ENCODE results near the gene SEMA5B. TPM values are rescaled to one million over a fixed set of nuclear protein-coding genes. Genes with fewer than 3 reads are reported as not detected.
A peak's percentile ranks its signal among the peaks of the same experiment; 100 is the strongest.

The SEMA5B gene
- total and polyA plus RNA-seq, 12 donors: 1.3 to 12.7 (median 7.4) TPM

GRCh38 chr3:123037015-123037375 lies 9.4 kb upstream of the SEMA5B start:
- Histone ChIP-seq H3K27me3 (no peaks in the 10 kb centered on the region), H3K36me3 (no peaks in the 10 kb centered on the region), H3K27ac (no peak overlapping the region), H3K4me1 (peaks cover 0 to 9% (median 0%) of the 10 kb centered on the region in 9 donors), H3K9me3 (no peaks in the 10 kb centered on the region), H3K4me3 (no peak overlapping the region)
- intact Hi-C loops (cut with DNase I): loop anchor here in 5 of 10 donors (10.0 kb wide), 3 partner anchors 168 to 282 kb away; partner anchors contain the start of gene SEC22A (in 1 of the 5)
- ATAC-seq (no peak), DNase-seq (no peak)
- WGBS, 2 donors: 67 to 90% methylated on average over 5 of the region's 5 CpGs
- TF ChIP-seq CTCF (IDR thresholded peaks at IDR 0.05): no peak

- Histone ChIP-seq H3K36me3 (no peaks in the 10 kb centered on the region), H3K27me3 (peaks cover 0 to under 1% (median 0%) of the 10 kb centered on the region in 7 donors), H3K27ac (no peak overlapping the region), H3K4me3 (no peak overlapping the region), H3K4me1 (peaks cover 0 to 9% (median 1%) of the 10 kb centered on the region in 9 donors), H3K9me3 (no peaks in the 10 kb centered on the region)
- DNase-seq (no peak), ATAC-seq (peak in 6 of 8 donors; percentile 26 to 88 (median 46))
- 60 to 64% methylated on average over 8 of the region's 8 CpGs for WGBS, 2 donors
- intact Hi-C loops (cut with DNase I): loop anchor here in 5 of 10 donors (10.0 kb wide), 3 partner anchors 168 to 282 kb away; partner anchors contain the start of gene SEC22A (in 1 of the 5)
- TF ChIP-seq CTCF (IDR thresholded peaks at IDR 0.05): peak in 2 of 9 donors; percentile 14 to 15
Observed at GRCh38 chr3:123036352-123037014, 8.9 kb upstream of the SEMA5B start.

GRCh38 chr3:123034996-123035395 lies 7.4 kb upstream of the SEMA5B start:
- WGBS, 2 donors: 89 to 95% methylated on average over 3 of the region's 3 CpGs
- Histone ChIP-seq H3K4me3 (no peak overlapping the region), H3K9me3 (no peaks in the 10 kb centered on the region), H3K4me1 (peaks cover 0 to 14% (median 9%) of the 10 kb centered on the region in 9 donors), H3K27ac (no peak overlapping the region), H3K27me3 (peaks cover 0 to 16% (median 0%) of the 10 kb centered on the region in 7 donors), H3K36me3 (no peaks in the 10 kb centered on the region)
- DNase-seq (no peak), ATAC-seq (no peak)
- TF ChIP-seq CTCF (IDR thresholded peaks at IDR 0.05): no peak
- intact Hi-C loops (cut with DNase I): loop anchor here in 5 of 10 donors (10.0 kb wide), 3 partner anchors 170 to 280 kb away; partner anchors contain the start of gene SEC22A (in 1 of the 5)

GRCh38 chr3:123034120-123034519 lies 6.6 kb upstream of the SEMA5B start:
- DNase-seq: no peak
- WGBS, 2 donors: 90 to 91% methylated on average over 5 of the region's 5 CpGs
- peaks cover 0 to 25% (median 0%) of the 10 kb centered on the region in 7 donors for H3K27me3 ChIP-seq
- intact Hi-C loops (cut with DNase I): loop anchor here in 5 of 10 donors (10.0 kb wide), 3 partner anchors 171 to 279 kb away; partner anchors contain the start of gene SEC22A (in 1 of the 5)
- no peak for TF ChIP-seq CTCF (IDR thresholded peaks at IDR 0.05)
- H3K36me3 ChIP-seq: no peaks in the 10 kb centered on the region
- H3K27ac ChIP-seq: no peak overlapping the region
- no peaks in the 10 kb centered on the region for H3K9me3 ChIP-seq
- no peak overlapping the region for H3K4me3 ChIP-seq
- peaks cover 0 to 15% (median 9%) of the 10 kb centered on the region in 9 donors for H3K4me1 ChIP-seq
- ATAC-seq: no peak
